DND-41 (cell line): ENCODE measurements around the gene USP9X.

Experiments
- EZH2 ChIP-seq: IDR thresholded peaks from 3 replicates; pipeline ENCODE4 v1.6.1; 2012; ENCODE audit warnings: borderline replicate concordance, low read depth, mild to moderate bottlenecking, moderate library complexity, low read length, inconsistent platforms; ENCODE audit not compliant: severe bottlenecking
- TF ChIP-seq, protein P1 (sequence below): IDR thresholded peaks from 2 replicates; pipeline ENCODE4 v1.5.1; 2012; ENCODE audit warnings: borderline replicate concordance, low read length, moderate library complexity, mild to moderate bottlenecking; ENCODE audit not compliant: poor library complexity, severe bottlenecking; ENCODE audit errors: extremely low read depth

DNA sequence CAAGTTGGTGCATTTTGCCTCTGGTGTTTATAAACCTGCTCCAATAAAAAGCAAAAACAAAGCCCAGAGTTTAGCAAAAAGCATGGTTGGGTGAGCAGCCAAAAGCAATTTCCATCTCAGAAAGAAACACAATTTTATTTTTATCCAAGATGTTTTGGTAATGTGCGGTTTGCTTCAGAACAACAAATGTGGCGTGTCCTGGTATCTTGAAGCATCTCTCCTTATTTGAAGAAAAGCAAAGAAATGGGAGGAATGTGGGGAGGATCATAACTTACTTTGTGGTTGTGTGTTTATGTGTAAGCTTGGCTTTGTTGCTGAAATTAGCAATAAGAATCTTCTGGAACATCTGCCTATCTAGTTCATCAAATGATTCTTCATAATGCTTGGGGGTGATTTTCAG is 160.4 kb downstream of the USP9X start:
- TF ChIP-seq, protein P1, sequence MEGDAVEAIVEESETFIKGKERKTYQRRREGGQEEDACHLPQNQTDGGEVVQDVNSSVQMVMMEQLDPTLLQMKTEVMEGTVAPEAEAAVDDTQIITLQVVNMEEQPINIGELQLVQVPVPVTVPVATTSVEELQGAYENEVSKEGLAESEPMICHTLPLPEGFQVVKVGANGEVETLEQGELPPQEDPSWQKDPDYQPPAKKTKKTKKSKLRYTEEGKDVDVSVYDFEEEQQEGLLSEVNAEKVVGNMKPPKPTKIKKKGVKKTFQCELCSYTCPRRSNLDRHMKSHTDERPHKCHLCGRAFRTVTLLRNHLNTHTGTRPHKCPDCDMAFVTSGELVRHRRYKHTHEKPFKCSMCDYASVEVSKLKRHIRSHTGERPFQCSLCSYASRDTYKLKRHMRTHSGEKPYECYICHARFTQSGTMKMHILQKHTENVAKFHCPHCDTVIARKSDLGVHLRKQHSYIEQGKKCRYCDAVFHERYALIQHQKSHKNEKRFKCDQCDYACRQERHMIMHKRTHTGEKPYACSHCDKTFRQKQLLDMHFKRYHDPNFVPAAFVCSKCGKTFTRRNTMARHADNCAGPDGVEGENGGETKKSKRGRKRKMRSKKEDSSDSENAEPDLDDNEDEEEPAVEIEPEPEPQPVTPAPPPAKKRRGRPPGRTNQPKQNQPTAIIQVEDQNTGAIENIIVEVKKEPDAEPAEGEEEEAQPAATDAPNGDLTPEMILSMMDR = no peak
- no peak for TF ChIP-seq EZH2
